Esophagus squamous epithelium (tissue), 4 donors: Measurements from ENCODE around the gene FMO5.

Source experiments
- POLR2A ChIP-seq, 4 donors: fragments of 450-650 bp; IDR thresholded peaks; one replicate each; pipeline ENCODE4 v1.6.1; 2017; ENCODE audit warnings: antibody characterized with exemption in 4 of 4, mild to moderate bottlenecking in 4 of 4, moderate library complexity in 3 of 4
- TF ChIP-seq, protein P1 (sequence below), 6 experiments: fragments of 450-650 bp in 4 of 6; fragments of 200-600 bp in 2 of 6; sonication (generic) in 2 of 6; IDR thresholded peaks; one replicate each; pipeline ENCODE4 v1.5.1; 2016 to 2019; ENCODE audit warnings: antibody characterized with exemption in 6 of 6, mild to moderate bottlenecking in 4 of 6, moderate library complexity in 4 of 6

DNA sequence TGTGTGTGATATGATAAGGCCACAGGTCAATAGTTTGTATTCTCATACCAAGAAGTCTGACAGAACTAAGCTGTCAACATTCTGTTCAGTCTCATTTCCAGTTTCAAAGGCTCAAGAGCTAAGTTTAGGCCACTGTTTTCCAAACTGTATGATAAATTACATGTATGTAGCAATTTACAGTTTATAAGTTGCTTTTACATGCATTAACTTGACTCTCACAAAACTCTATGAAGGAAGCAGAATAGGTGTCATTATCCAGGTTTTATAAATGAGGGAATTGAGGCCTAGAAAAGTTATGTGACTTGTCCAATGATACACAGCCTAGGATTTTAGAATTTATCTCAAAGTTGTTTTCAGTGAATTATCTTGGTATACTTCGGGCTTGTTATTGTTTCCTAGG is 23.4 kb downstream of the FMO5 start:
- TF ChIP-seq, protein P1, sequence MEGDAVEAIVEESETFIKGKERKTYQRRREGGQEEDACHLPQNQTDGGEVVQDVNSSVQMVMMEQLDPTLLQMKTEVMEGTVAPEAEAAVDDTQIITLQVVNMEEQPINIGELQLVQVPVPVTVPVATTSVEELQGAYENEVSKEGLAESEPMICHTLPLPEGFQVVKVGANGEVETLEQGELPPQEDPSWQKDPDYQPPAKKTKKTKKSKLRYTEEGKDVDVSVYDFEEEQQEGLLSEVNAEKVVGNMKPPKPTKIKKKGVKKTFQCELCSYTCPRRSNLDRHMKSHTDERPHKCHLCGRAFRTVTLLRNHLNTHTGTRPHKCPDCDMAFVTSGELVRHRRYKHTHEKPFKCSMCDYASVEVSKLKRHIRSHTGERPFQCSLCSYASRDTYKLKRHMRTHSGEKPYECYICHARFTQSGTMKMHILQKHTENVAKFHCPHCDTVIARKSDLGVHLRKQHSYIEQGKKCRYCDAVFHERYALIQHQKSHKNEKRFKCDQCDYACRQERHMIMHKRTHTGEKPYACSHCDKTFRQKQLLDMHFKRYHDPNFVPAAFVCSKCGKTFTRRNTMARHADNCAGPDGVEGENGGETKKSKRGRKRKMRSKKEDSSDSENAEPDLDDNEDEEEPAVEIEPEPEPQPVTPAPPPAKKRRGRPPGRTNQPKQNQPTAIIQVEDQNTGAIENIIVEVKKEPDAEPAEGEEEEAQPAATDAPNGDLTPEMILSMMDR (IDR thresholded peaks at IDR 0.05), result no peak
- TF ChIP-seq POLR2A (IDR thresholded peaks at IDR 0.05), result no peak
